GM19397 (cell line): ENCODE results near the gene REV1.
"Not testable (repeated sequence)": the region's sequence is repeated elsewhere in the genome, so short reads cannot be mapped to it uniquely, and the experiment has no call there.

Source experiments
- ATAC-seq: cut with Tn5 transposase; IDR thresholded peaks from one replicate; pipeline ENCODE4 v1.9.1; 2021; ENCODE audit warnings: mild to moderate bottlenecking, moderate library complexity; ENCODE audit not compliant: unreplicated experiment

The REV1 gene

GRCh38 chr2:99365661-99366060 is 124.2 kb downstream of the REV1 start:
- no peak for ATAC-seq

GRCh38 chr2:99356853-99357252 is 133.0 kb downstream of the REV1 start:
- ATAC-seq, result no peak

GRCh38 chr2:99354825-99355224 is 135.0 kb downstream of the REV1 start:
- ATAC-seq, result not testable (repeated sequence)

- ATAC-seq, result no peak
Observed at GRCh38 chr2:99354070-99354469, 135.7 kb downstream of the REV1 start.
